K562 (cell line): ENCODE measurements around the gene GIPR. TPM values are rescaled to one million over a fixed set of nuclear protein-coding genes. Genes with fewer than 3 reads are reported as not detected.

ENCODE experiments used
- ATF6 ChIP-seq: sonication (generic); formaldehyde crosslinking; IDR thresholded peaks from 2 replicates; pipeline ENCODE4 v1.4.0; 2020; ENCODE audit warnings: mild to moderate bottlenecking, missing genetic modification reagents
- BACH1 ChIP-seq: fragments of 200-800 bp; sonication (Bioruptor generic); IDR thresholded peaks from 2 replicates; pipeline ENCODE4 v1.6.1; 2016; ENCODE audit warnings: missing genetic modification characterization, missing compliant biosample characterization
- BCOR ChIP-seq: fragments of 450-650 bp; IDR thresholded peaks from 2 replicates; pipeline ENCODE4 v1.6.1; 2016
- BMI1 ChIP-seq: fragments of 150-350 bp; IDR thresholded peaks from 2 replicates; pipeline ENCODE4 v1.6.1; 2014; ENCODE audit warnings: low read length
- CC2D1A ChIP-seq: fragments of 450-650 bp; IDR thresholded peaks from 2 replicates; pipeline ENCODE4 v1.6.1; 2017; ENCODE audit warnings: mild to moderate bottlenecking
- CHD2 ChIP-seq: IDR thresholded peaks from 2 replicates; pipeline ENCODE4 v1.6.1; 2011; ENCODE audit warnings: low read depth, low read length
- CXXC5 ChIP-seq: fragments of 250-450 bp; sonication (Bioruptor Pico); IDR thresholded peaks from 2 replicates; pipeline ENCODE4 v1.8.0; 2022; ENCODE audit warnings: inconsistent platforms, mild to moderate bottlenecking, moderate library complexity
- ESRRA ChIP-seq: fragments of 450-650 bp; IDR thresholded peaks from 2 replicates; pipeline ENCODE4 v1.6.1; 2014; ENCODE audit warnings: low read depth, mild to moderate bottlenecking, moderate library complexity, borderline replicate concordance
- FIP1L1 ChIP-seq: fragments of 200-400 bp; formaldehyde crosslinking; IDR thresholded peaks from 2 replicates; pipeline ENCODE4 v1.6.1; 2018; ENCODE audit warnings: mild to moderate bottlenecking, low read depth, low read length; ENCODE audit not compliant: poor library complexity, severe bottlenecking
- FOXM1 ChIP-seq, 2 experiments: fragments of 450-650 bp in 1 of 2; sonication (generic) in 1 of 2; formaldehyde crosslinking in 1 of 2; IDR thresholded peaks; 2 replicates each; pipeline versions ENCODE4 v1.6.1 to v1.9.0; 2017 to 2022; ENCODE audit warnings: low read depth in 2 of 2, mild to moderate bottlenecking in 2 of 2, missing genetic modification reagents in 1 of 2, moderate library complexity in 1 of 2
- GTF2A2 ChIP-seq: IDR thresholded peaks from 2 replicates; pipeline ENCODE4 v1.6.1; 2016; ENCODE audit warnings: mild to moderate bottlenecking, missing genetic modification characterization, missing compliant biosample characterization
- HSF4 ChIP-seq: fragments of 250-450 bp; sonication (Bioruptor Pico); IDR thresholded peaks from 2 replicates; pipeline ENCODE4 v2.1.2; 2022; ENCODE audit warnings: mild to moderate bottlenecking, moderate library complexity, borderline replicate concordance
- KDM1A ChIP-seq, 2 experiments: fragments of 450-650 bp; IDR thresholded peaks; 2 replicates each; pipeline ENCODE4 v1.6.1; 2016; ENCODE audit warnings: mild to moderate bottlenecking in 2 of 2
- KHSRP ChIP-seq: fragments of 450-650 bp; IDR thresholded peaks from 2 replicates; pipeline ENCODE4 v1.6.1; 2017
- MYC ChIP-seq, 2 experiments: fragments of 250-450 bp in 1 of 2; sonication (Bioruptor Pico) in 1 of 2; IDR thresholded peaks; 2 replicates each; pipeline versions ENCODE4 v1.5.1 to v1.6.1; 2012 to 2021; ENCODE audit warnings: low read depth in 2 of 2, borderline replicate concordance in 1 of 2, improper control_type of control experiment in 1 of 2, low read length in 1 of 2, mild to moderate bottlenecking in 1 of 2, moderate library complexity in 1 of 2
- NUFIP1 ChIP-seq: fragments of 450-650 bp; IDR thresholded peaks from 2 replicates; pipeline ENCODE4 v1.6.1; 2018; ENCODE audit not compliant: partially characterized antibody
- RAD51 ChIP-seq: fragments of 450-650 bp; IDR thresholded peaks from 2 replicates; pipeline ENCODE4 v1.7.1; 2016; ENCODE audit warnings: low read depth, mild to moderate bottlenecking, borderline replicate concordance
- RB1 ChIP-seq: fragments of 450-650 bp; IDR thresholded peaks from 2 replicates; pipeline ENCODE4 v1.6.1; 2017; ENCODE audit warnings: low read depth, mild to moderate bottlenecking
- RBM34 ChIP-seq: fragments of 200-400 bp; formaldehyde crosslinking; IDR thresholded peaks from 2 replicates; pipeline ENCODE4 v1.6.1; 2018; ENCODE audit warnings: low read length, borderline replicate concordance; ENCODE audit not compliant: insufficient read depth
- SNIP1 ChIP-seq: fragments of 450-650 bp; IDR thresholded peaks from 2 replicates; pipeline ENCODE4 v1.7.1; 2017; ENCODE audit warnings: low read depth, mild to moderate bottlenecking
- TARDBP ChIP-seq: fragments of 450-650 bp; IDR thresholded peaks from 2 replicates; pipeline ENCODE4 v1.6.1; 2016
- TCF7L2 ChIP-seq: fragments of 150-350 bp; IDR thresholded peaks from 2 replicates; pipeline ENCODE4 v1.6.1; 2016; ENCODE audit warnings: low read depth, mild to moderate bottlenecking, low read length, moderate library complexity
- XRCC5 ChIP-seq: fragments of 200-400 bp; formaldehyde crosslinking; IDR thresholded peaks from 2 replicates; pipeline ENCODE4 v1.6.1; 2017; ENCODE audit warnings: low read depth, mild to moderate bottlenecking, low read length
- ZC3H4 ChIP-seq: sonication (generic); formaldehyde crosslinking; IDR thresholded peaks from 2 replicates; pipeline ENCODE4 v1.9.0; 2021; ENCODE audit warnings: missing genetic modification reagents, borderline replicate concordance
- ZNF143 ChIP-seq: sonication (generic); formaldehyde crosslinking; IDR thresholded peaks from 2 replicates; pipeline ENCODE4 v1.9.0; 2022; ENCODE audit warnings: mild to moderate bottlenecking, missing genetic modification reagents
- ZNF274 ChIP-seq: IDR thresholded peaks from 2 replicates; pipeline ENCODE4 v1.6.1; 2011; ENCODE audit warnings: low read depth, mild to moderate bottlenecking, low read length, moderate library complexity, borderline replicate concordance
- ZNF347 ChIP-seq: fragments of 450-650 bp; formaldehyde crosslinking; IDR thresholded peaks from 2 replicates; pipeline ENCODE4 v1.4.0; 2020; ENCODE audit warnings: low read depth, mild to moderate bottlenecking, moderate library complexity
- ZNF507 ChIP-seq: conservative IDR thresholded peaks from 2 replicates; pipeline ENCODE4 v1.6.1; 2017; ENCODE audit warnings: missing genetic modification characterization, missing compliant biosample characterization
- ZNF699 ChIP-seq: fragments of 250-450 bp; sonication (Bioruptor Pico); IDR thresholded peaks from 2 replicates; pipeline ENCODE4 v1.8.0; 2021; ENCODE audit warnings: mild to moderate bottlenecking, moderate library complexity; ENCODE audit not compliant: insufficient replicate concordance
- polyA plus RNA-seq, 8 experiments: library from polyadenylated mRNA; depleted of rRNA in 4 of 8; stranded (reverse) in 5 of 8; unstranded in 3 of 8; fragments of >200 nt; fragmentation: Nextera tagmentation in 2 of 8; fragmentation: Illumina TruSeq in 1 of 8; extraction: Ambion mirVana in 2 of 8; extraction: Trizol in 1 of 8; gene quantifications; 2 replicates each; pipeline versions ENCODE4 v1.2.1 to v1.2.3, GENCODE V29; 2011 to 2014; ENCODE audit warnings: inconsistent platforms in 1 of 8, missing spikeins in 1 of 8
- total RNA-seq, 7 experiments: library from RNA; depleted of rRNA in 6 of 7; stranded (reverse); fragments of >200 nt in 6 of 7; fragmentation: Illumina TruSeq in 2 of 7; extraction: Trizol in 2 of 7; gene quantifications; 2 replicates each; pipeline versions ENCODE4 v1.2.1 to v1.2.3, GENCODE V29; 2011 to 2021; ENCODE audit warnings: low replicate concordance in 1 of 7

GIPR gene
- total and polyA plus RNA-seq, 9 of the 15 experiments (the other 6 are each of a cell fraction or from before 2014, with no cell fraction given) = 2.2 to 26.8 (median 12.7) TPM

DNA sequence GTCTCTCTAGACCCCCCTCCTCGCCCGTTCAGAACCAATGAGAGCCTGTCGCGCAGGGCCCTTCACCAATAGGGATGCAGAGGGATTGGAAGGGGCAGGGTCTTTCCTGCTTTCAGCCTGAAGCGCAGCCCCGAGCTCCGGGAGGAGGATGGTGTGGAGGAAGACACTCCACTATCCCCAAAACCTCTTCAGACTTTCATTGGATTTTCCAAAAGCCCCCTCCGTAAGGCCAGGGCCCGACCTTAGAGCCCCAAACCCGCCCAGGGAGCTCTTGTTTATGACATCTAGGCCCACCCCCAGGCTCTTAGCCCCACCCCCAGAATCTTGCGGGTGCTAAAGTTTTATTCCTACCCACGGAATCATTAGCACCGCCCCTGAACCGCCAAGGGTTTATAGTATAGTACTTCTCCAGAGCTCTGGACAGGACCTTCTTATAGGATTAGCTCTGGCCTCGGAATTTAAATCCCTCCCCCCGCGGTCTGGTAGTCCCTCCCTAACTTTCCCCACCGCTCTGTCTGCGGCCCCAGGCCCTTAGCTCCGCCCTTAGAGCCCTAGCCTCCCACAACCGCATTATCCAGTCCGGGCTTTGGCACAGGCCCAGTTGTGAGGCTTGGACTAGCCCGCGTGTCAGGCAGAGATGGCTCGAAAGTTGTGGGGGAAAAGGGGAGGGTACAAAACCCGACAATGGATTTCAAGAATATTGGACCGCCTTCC is 22.2 kb upstream of the GIPR start (continued):
- TF ChIP-seq ATF6 (CRISPR knock-in tag) = no peak
- TF ChIP-seq CXXC5 (CRISPR knock-in tag) = peak; percentile 81
- TF ChIP-seq CHD2 = peak; percentile 82
- TF ChIP-seq ZNF274 = no peak
- TF ChIP-seq CC2D1A = peak; percentile 76
- TF ChIP-seq ZC3H4 (CRISPR knock-in tag) = no peak
- peak; percentile 96 for TF ChIP-seq XRCC5
- TF ChIP-seq GTF2A2 = no peak
- TF ChIP-seq FIP1L1 = peak; percentile 30
- 0 out of 2 replicates have a peak, but pooled peaks have one; percentile 18 for TF ChIP-seq TCF7L2
- peak; percentile 78 to 89 for TF ChIP-seq KDM1A (IDR thresholded peaks at IDR 0.05)
- TF ChIP-seq ZNF347 = no peak
- peak; percentile 64 for TF ChIP-seq MYC (IDR thresholded peaks at IDR 0.05; ENCODE audit: low read depth, low read length)
- TF ChIP-seq MYC (CRISPR knock-in tag; IDR thresholded peaks at IDR 0.05; ENCODE audit: borderline replicate concordance, low read depth) = no peak
- TF ChIP-seq RBM34 = no peak
- peak; percentile 92; the same call in 1 of the 2 replicates for TF ChIP-seq ESRRA
- no peak for TF ChIP-seq ZNF507 (tag)
- TF ChIP-seq HSF4 (CRISPR knock-in tag) = no peak
- TF ChIP-seq ZNF699 (CRISPR knock-in tag) = no peak
- TF ChIP-seq BCOR = peak; percentile 99
- TF ChIP-seq NUFIP1 = peak; percentile 97
- peak; percentile 78; the same call in 1 of the 2 replicates for TF ChIP-seq RB1
- no peak for TF ChIP-seq KHSRP
- TF ChIP-seq FOXM1 (IDR thresholded peaks at IDR 0.05; ENCODE audit: low read depth) = peak; percentile 90
- no peak for TF ChIP-seq FOXM1 (CRISPR knock-in tag; IDR thresholded peaks at IDR 0.05; ENCODE audit: low read depth)
- no peak for TF ChIP-seq ZNF143 (CRISPR knock-in tag)
- peak; percentile 55; the same call in 1 of the 2 replicates for TF ChIP-seq RAD51
- TF ChIP-seq TARDBP = peak; percentile 71
- TF ChIP-seq BACH1 = no peak
- TF ChIP-seq SNIP1 = no peak
- TF ChIP-seq BMI1 = no peak
